ENCODE data around the gene TDRD3.

The TDRD3 gene

GRCh38 chr13:60463787-60464186, 66.8 kb downstream of the TDRD3 start:
- no peak for DNase-seq

GRCh38 chr13:60467098-60467497, 70.1 kb downstream of the TDRD3 start:
- DNase-seq = no peak

GRCh38 chr13:60479273-60479672, 82.3 kb downstream of the TDRD3 start:
- no peak for DNase-seq

GRCh38 chr13:60482012-60482411, 85.0 kb downstream of the TDRD3 start:
- DNase-seq = no peak

GRCh38 chr13:60484865-60485264, 87.8 kb downstream of the TDRD3 start:
- DNase-seq = no peak

GRCh38 chr13:60491531-60491930, 94.5 kb downstream of the TDRD3 start:
- no peak for DNase-seq

GRCh38 chr13:60492187-60492586, 95.2 kb downstream of the TDRD3 start:
- no peak for DNase-seq

GRCh38 chr13:60494296-60494695, 97.3 kb downstream of the TDRD3 start:
- DNase-seq = no peak

- no peak for DNase-seq
Observed at GRCh38 chr13:60501236-60501635, 104.2 kb downstream of the TDRD3 start.

- no peak for DNase-seq
Observed at GRCh38 chr13:60509601-60510386, 112.8 kb downstream of the TDRD3 start.

- DNase-seq = no peak
Observed at GRCh38 chr13:60511637-60512036, 114.6 kb downstream of the TDRD3 start.

GRCh38 chr13:60514891-60515290, 117.9 kb downstream of the TDRD3 start:
- DNase-seq = no peak

- DNase-seq = no peak
Observed at GRCh38 chr13:60519496-60519895, 122.5 kb downstream of the TDRD3 start.

- DNase-seq = no peak
Observed at GRCh38 chr13:60520902-60521569, 124.0 kb downstream of the TDRD3 start.

- DNase-seq = no peak
Observed at GRCh38 chr13:60538566-60538965, 141.5 kb downstream of the TDRD3 start.

GRCh38 chr13:60540276-60540675, 143.3 kb downstream of the TDRD3 start:
- DNase-seq = no peak

- DNase-seq = no peak
Observed at GRCh38 chr13:60562096-60562780, 165.2 kb downstream of the TDRD3 start.

GRCh38 chr13:60571571-60571970, 174.6 kb downstream of the TDRD3 start:
- no peak for DNase-seq

- DNase-seq = no peak
Observed at GRCh38 chr13:60572003-60572798, 175.2 kb downstream of the TDRD3 start.

- DNase-seq = no peak
Observed at GRCh38 chr13:60572855-60573254, 175.8 kb downstream of the TDRD3 start.

- no peak for DNase-seq
Observed at GRCh38 chr13:60574735-60575134, 177.7 kb downstream of the TDRD3 start.

GRCh38 chr13:60575142-60575541, 178.1 kb downstream of the TDRD3 start:
- no peak for DNase-seq

GRCh38 chr13:60577761-60578160, 180.7 kb downstream of the TDRD3 start:
- no peak for DNase-seq

Measured in stimulated activated naive CD4-positive, alpha-beta T cell (primary cell).